IMR-90 (cell line): ENCODE data around the gene EML1. TPM values are rescaled to one million over a fixed set of nuclear protein-coding genes. Genes with fewer than 3 reads are reported as not detected.

ENCODE experiments used
- ATAC-seq: fragments of 200-7000 bp; cut with Tn5 transposase; 2 replicates; pipeline ENCODE4 v1.9.1; 2020; ENCODE audit warnings: low read depth, mild to moderate bottlenecking, moderate library complexity
- BruUV-seq: library from RNA; stranded (reverse); fragments of 400-500 nt; replicated peaks from 2 replicates; lab custom pipeline; 2021; lab: Mats Ljungman, UMichigan
- CTCF ChIA-PET: fragments of 300-600 bp; formaldehyde crosslinking; extraction: SDS; loops from one replicate; lab custom pipeline; 2021; ENCODE audit warnings: antibody characterized with exemption; lab: Yijun Ruan, JAX
- POLR2A ChIA-PET: fragments of 300-600 bp; sonication (Branson Sonifier 250); formaldehyde crosslinking; loops from one replicate; lab custom pipeline; 2022; ENCODE audit warnings: antibody characterized with exemption; ENCODE audit not compliant: unreplicated experiment; lab: Charles Lee
- DNase-seq: peaks from one replicate; pipeline ENCODE4 v3.0.0; 2013
- H2AFZ ChIP-seq: replicated peaks from 2 replicates; pipeline ENCODE3; 2013; ENCODE audit warnings: low read length, mild to moderate bottlenecking; ENCODE audit not compliant: poor library complexity
- H2AK5ac ChIP-seq: 2 replicates; pipeline ENCODE4 v1.6.1; 2013; ENCODE audit warnings: low read depth, low read length, inconsistent platforms
- H2AK9ac ChIP-seq: replicated peaks from 2 replicates; pipeline ENCODE3; 2013; ENCODE audit warnings: mild to moderate bottlenecking, low read depth, low read length, moderate library complexity; ENCODE audit not compliant: poor library complexity
- H2BK120ac ChIP-seq: 2 replicates; pipeline ENCODE4 v1.6.1; 2013; ENCODE audit warnings: low read depth, low read length, inconsistent platforms
- H2BK15ac ChIP-seq: 3 replicates; pipeline ENCODE4 v1.6.1; 2013; ENCODE audit warnings: low read depth, low read length, inconsistent platforms
- H2BK20ac ChIP-seq: 2 replicates; pipeline ENCODE4 v1.6.1; 2013; ENCODE audit warnings: low read depth, mild to moderate bottlenecking, inconsistent platforms, low read length, moderate library complexity
- H2BK5ac ChIP-seq: 2 replicates; pipeline ENCODE4 v1.6.1; 2013; ENCODE audit warnings: mild to moderate bottlenecking, low read depth, low read length, inconsistent platforms; ENCODE audit not compliant: poor library complexity, severe bottlenecking
- H3K14ac ChIP-seq: replicated peaks from 2 replicates; pipeline ENCODE4 v1.6.1; 2013; ENCODE audit warnings: low read depth, low read length, inconsistent platforms
- H3K18ac ChIP-seq: 2 replicates; pipeline ENCODE4 v1.6.1; 2013; ENCODE audit warnings: low read depth, low read length, control low read depth
- H3K23ac ChIP-seq: 2 replicates; pipeline ENCODE4 v1.6.1; 2013; ENCODE audit warnings: low read depth, low read length, inconsistent platforms
- H3K27ac ChIP-seq: 2 replicates; pipeline ENCODE4 v1.5.1; 2013; ENCODE audit warnings: mild to moderate bottlenecking, control low read depth, low read length; ENCODE audit not compliant: insufficient read depth
- H3K27me3 ChIP-seq: 2 replicates; pipeline ENCODE4 v1.6.1; 2013; ENCODE audit warnings: low read length; ENCODE audit not compliant: control insufficient read depth, insufficient read depth
- H3K36me3 ChIP-seq: 2 replicates; pipeline ENCODE4 v1.6.1; 2013; ENCODE audit warnings: low read length, mixed read lengths; ENCODE audit not compliant: control insufficient read depth, insufficient read depth
- H3K4ac ChIP-seq: 2 replicates; pipeline ENCODE4 v1.6.1; 2013; ENCODE audit warnings: low read depth, low read length, inconsistent platforms
- H3K4me1 ChIP-seq: 2 replicates; pipeline ENCODE4 v1.6.1; 2013; ENCODE audit warnings: low read length, mixed read lengths; ENCODE audit not compliant: control insufficient read depth, insufficient read depth
- H3K4me2 ChIP-seq: 2 replicates; pipeline ENCODE4 v1.6.1; 2013; ENCODE audit warnings: low read depth, mild to moderate bottlenecking, control low read depth, low read length, moderate library complexity
- H3K4me3 ChIP-seq: 2 replicates; pipeline ENCODE4 v1.5.1; 2013; ENCODE audit warnings: low read depth, mild to moderate bottlenecking, control low read depth, low read length, moderate library complexity; ENCODE audit not compliant: insufficient read depth
- H3K56ac ChIP-seq: 2 replicates; pipeline ENCODE4 v1.6.1; 2013; ENCODE audit warnings: low read length, inconsistent platforms; ENCODE audit not compliant: insufficient read depth; ENCODE audit errors: extremely low read depth
- H3K79me1 ChIP-seq, 2 experiments: 2 replicates each; pipeline ENCODE4 v1.6.1; 2013; ENCODE audit warnings: low read length in 2 of 2, inconsistent platforms in 1 of 2, low read depth in 1 of 2
- H3K9ac ChIP-seq: 2 replicates; pipeline ENCODE4 v1.6.1; 2013; ENCODE audit warnings: low read depth, low read length, control low read depth
- H3K9me1 ChIP-seq: 2 replicates; pipeline ENCODE4 v1.6.1; 2013; ENCODE audit warnings: low read length, inconsistent platforms; ENCODE audit not compliant: insufficient read depth
- H3K9me3 ChIP-seq: 2 replicates; pipeline ENCODE4 v1.6.1; 2013; ENCODE audit warnings: low read length; ENCODE audit not compliant: control insufficient read depth, insufficient read depth
- H4K20me1 ChIP-seq: 2 replicates; pipeline ENCODE4 v1.6.1; 2013; ENCODE audit warnings: low read length, inconsistent platforms; ENCODE audit not compliant: insufficient read depth
- H4K5ac ChIP-seq: 2 replicates; pipeline ENCODE4 v1.6.1; 2013; ENCODE audit warnings: mild to moderate bottlenecking, low read depth, low read length, control low read depth
- H4K8ac ChIP-seq, 2 experiments: 2 replicates each; pipeline ENCODE4 v1.6.1; 2013; ENCODE audit warnings: low read depth in 2 of 2, low read length in 2 of 2, control low read depth in 1 of 2, inconsistent platforms in 1 of 2
- H4K91ac ChIP-seq: 2 replicates; pipeline ENCODE4 v1.6.1; 2013; ENCODE audit warnings: low read depth, low read length, inconsistent platforms; ENCODE audit not compliant: insufficient read depth
- BHLHE40 ChIP-seq: fragments of 150-350 bp; IDR thresholded peaks from 2 replicates; pipeline ENCODE4 v1.6.1; 2016; ENCODE audit warnings: mild to moderate bottlenecking, low read depth, low read length
- RCOR1 ChIP-seq: IDR thresholded peaks from 2 replicates; pipeline ENCODE4 v1.6.1; 2012; ENCODE audit warnings: mild to moderate bottlenecking, low read length, improper control_type of control experiment; ENCODE audit not compliant: insufficient replicate concordance
- WGBS, 2 experiments: methylation state at CpG; one replicate each; pipeline versions ENCODE4 v1.1.5 to v1.1.7; 2013; ENCODE audit warnings: missing lambda C conversion rate in 2 of 2; ENCODE audit not compliant: insufficient read length in 1 of 2; ENCODE audit errors: extremely low coverage in 2 of 2; 5-methylcytosine and 5-hydroxymethylcytosine counted together
- dilution Hi-C: fragments of 300-500 bp; cut with HindIII; formaldehyde crosslinking; loops from one replicate; pipeline ENCODE4 v1.14.3; 2018; ENCODE audit warnings: low sequenced_read_pairs; ENCODE audit not compliant: unreplicated experiment
- in situ Hi-C: fragments of 300-500 bp; cut with MboI; formaldehyde crosslinking; loops from 3 replicates; pipeline ENCODE4 v1.14.3; 2019; ENCODE audit warnings: low sequenced_read_pairs, inconsistent platforms, mixed read lengths
- intact Hi-C: fragments of 100-400 bp; cut with micrococcal nuclease; formaldehyde crosslinking; loops from 2 replicates; pipeline ENCODE4 v1.10.0; 2022
- polyA plus RNA-seq, 3 experiments: library from polyadenylated mRNA; depleted of rRNA; stranded (reverse); fragments of >200 nt; gene quantifications; 2 replicates each; pipeline ENCODE4 v1.2.3, GENCODE V29; 2012; ENCODE audit warnings: low replicate concordance in 1 of 3
- total RNA-seq: library from RNA; depleted of rRNA; stranded (reverse); fragments of >200 nt; gene quantifications from 2 replicates; pipeline ENCODE4 v1.2.3, GENCODE V29; 2012

EML1 gene
- total and polyA plus RNA-seq, 2 of the 4 experiments (the other 2 are of a cell fraction) = 14.0 to 42.3 TPM

GRCh38 chr14:99747582-99748330, 45.5 kb upstream of the EML1 start:
- Histone ChIP-seq H4K8ac (no peak overlapping the region; a peak in 1 of 4 replicates), H3K4me3 (no peak overlapping the region), H2BK5ac (no peak overlapping the region), H3K4ac (peak overlapping the region; percentile 65), H3K27me3 (no peaks in the 10 kb centered on the region), H2BK20ac (0 out of 2 replicates have a peak overlapping the region, but pooled peaks have one; percentile 18), H4K20me1 (peaks cover 9% of the 10 kb centered on the region; the same call in 1 of the 2 replicates), H3K79me1 (peaks cover 0 to 12% of the 10 kb centered on the region in 2 experiments; a peak in 1 of 4 replicates), H2AFZ (no peak overlapping the region), H2AK9ac (no peak overlapping the region), H3K9me1 (peaks cover 23% of the 10 kb centered on the region), H3K14ac (peak overlapping the region; percentile 24; the same call in 1 of the 2 replicates), H2AK5ac (peak overlapping the region; percentile 83), H3K56ac (no peak overlapping the region), H3K18ac (no peak overlapping the region; the same call in 1 of the 2 replicates), H4K91ac (peak overlapping the region; percentile 72), H2BK15ac (peak overlapping the region; percentile 12; the same call in 1 of the 3 replicates), H3K23ac (no peak overlapping the region), H3K4me2 (no peak overlapping the region), H3K9me3 (no peaks in the 10 kb centered on the region), H3K36me3 (no peaks in the 10 kb centered on the region), H3K27ac (no peak overlapping the region), H3K9ac (no peak overlapping the region), H2BK120ac (peak overlapping the region; percentile 72), H3K4me1 (peaks cover 31% of the 10 kb centered on the region), H4K5ac (no peak overlapping the region)
- intact Hi-C loops (no loop called here), in situ Hi-C loops (no loop called here), dilution Hi-C loops (no loop called here)
- no peak for ATAC-seq
- BruUV-seq = no TSS peak
- ChIA-PET CTCF (interaction anchor here (0.6 to 1.4 kb wide), 3 partner anchors 11 to 151 kb away, joined by 3 to 6 read pairs (median 4); no protein-coding TSS in a partner anchor), POLR2A (interaction anchor here (0.6 kb wide), 2 partner anchors 15 to 216 kb away, joined by 3 to 14 read pairs; no protein-coding TSS in a partner anchor)
- TF ChIP-seq RCOR1 (no peak), BHLHE40 (no peak)
- 96% methylated on average over 7 of the region's 22 CpGs; no CpG with 5 or more reads in 1 of the 2 experiments for WGBS, 2 experiments
- no peak for DNase-seq
